ENCODE results near the gene INSC. TPM values are rescaled to one million over a fixed set of nuclear protein-coding genes. Genes with fewer than 3 reads are reported as not detected.

INSC gene
- total RNA-seq, 2 donors from 2014 or later = 0.87 to 2.0 TPM

DNA sequence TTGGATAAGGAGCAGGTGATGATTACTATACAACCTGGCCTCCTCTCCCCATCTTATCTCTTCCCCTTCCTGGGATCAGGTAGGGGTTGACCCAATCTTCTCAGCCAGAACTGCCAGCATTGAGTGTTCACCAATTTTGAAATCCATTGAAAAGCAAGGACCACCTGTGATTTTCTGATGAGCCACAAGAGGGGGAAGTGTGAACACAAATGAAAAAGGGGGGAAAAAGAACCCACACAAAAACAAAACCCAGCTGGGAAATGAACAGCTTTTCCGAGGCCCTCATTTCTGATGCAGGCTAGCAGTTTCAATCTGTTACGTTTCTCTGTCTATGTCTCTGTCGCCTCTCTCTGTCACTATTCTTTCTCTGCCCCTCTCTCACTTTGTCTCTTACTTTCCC lies 161.9 kb downstream of the INSC start:
- Histone ChIP-seq H3K36me3 (no peaks in the 10 kb centered on the region), H3K27me3 (replicated peaks; ENCODE audit: insufficient read depth) (no peaks in the 10 kb centered on the region), H3K27ac (no peak overlapping the region), H3K9me3 (no peaks in the 10 kb centered on the region), H3K4me3 (no peak overlapping the region), H3K4me1 (replicated peaks) (no peaks in the 10 kb centered on the region)
- no peak for DNase-seq (ENCODE audit: low spot score)
- 50% methylated on average over 3 of the region's 3 CpGs for WGBS
- intact Hi-C loops (cut with DNase I) = no loop called here
- TF ChIP-seq POLR2A (IDR thresholded peaks at IDR 0.05) (no peak), POLR2AphosphoS5 (IDR thresholded peaks at IDR 0.05) (no peak)
- TF ChIP-seq, protein P1, sequence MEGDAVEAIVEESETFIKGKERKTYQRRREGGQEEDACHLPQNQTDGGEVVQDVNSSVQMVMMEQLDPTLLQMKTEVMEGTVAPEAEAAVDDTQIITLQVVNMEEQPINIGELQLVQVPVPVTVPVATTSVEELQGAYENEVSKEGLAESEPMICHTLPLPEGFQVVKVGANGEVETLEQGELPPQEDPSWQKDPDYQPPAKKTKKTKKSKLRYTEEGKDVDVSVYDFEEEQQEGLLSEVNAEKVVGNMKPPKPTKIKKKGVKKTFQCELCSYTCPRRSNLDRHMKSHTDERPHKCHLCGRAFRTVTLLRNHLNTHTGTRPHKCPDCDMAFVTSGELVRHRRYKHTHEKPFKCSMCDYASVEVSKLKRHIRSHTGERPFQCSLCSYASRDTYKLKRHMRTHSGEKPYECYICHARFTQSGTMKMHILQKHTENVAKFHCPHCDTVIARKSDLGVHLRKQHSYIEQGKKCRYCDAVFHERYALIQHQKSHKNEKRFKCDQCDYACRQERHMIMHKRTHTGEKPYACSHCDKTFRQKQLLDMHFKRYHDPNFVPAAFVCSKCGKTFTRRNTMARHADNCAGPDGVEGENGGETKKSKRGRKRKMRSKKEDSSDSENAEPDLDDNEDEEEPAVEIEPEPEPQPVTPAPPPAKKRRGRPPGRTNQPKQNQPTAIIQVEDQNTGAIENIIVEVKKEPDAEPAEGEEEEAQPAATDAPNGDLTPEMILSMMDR (IDR thresholded peaks at IDR 0.05) = peak in 2 of 4 experiments; percentile 23 to 25

DNA sequence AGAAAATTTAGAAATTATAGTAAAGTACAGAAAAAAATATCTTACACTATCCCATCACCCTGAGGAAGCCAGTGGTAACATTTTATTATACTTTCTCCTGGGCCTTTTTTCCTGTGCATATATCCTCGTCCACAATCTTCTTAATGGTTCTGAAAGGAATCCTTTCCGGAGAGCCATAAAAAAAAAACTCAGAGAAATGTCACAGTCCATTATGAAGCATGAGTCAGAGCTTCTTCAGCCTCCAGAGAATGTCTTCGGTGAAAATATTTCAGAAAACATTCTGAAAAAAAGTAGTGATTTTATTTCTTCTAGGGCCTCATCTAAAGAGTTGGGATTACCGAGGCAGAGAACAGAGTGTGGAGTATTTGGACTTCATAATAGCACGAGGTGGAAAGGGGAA lies 163.4 kb downstream of the INSC start:
- no peak overlapping the region for H3K4me3 ChIP-seq
- 77% methylated on average over 5 of the region's 5 CpGs for WGBS
- intact Hi-C loops (cut with DNase I) = no loop called here
- H3K4me1 ChIP-seq (replicated peaks) = no peaks in the 10 kb centered on the region
- H3K36me3 ChIP-seq = no peaks in the 10 kb centered on the region
- no peaks in the 10 kb centered on the region for H3K9me3 ChIP-seq
- DNase-seq (ENCODE audit: low spot score) = no peak
- H3K27ac ChIP-seq = no peak overlapping the region
- TF ChIP-seq POLR2A (IDR thresholded peaks at IDR 0.05) = no peak
- no peak for TF ChIP-seq POLR2AphosphoS5 (IDR thresholded peaks at IDR 0.05)
- TF ChIP-seq, protein P1 (IDR thresholded peaks at IDR 0.05) = no peak
- H3K27me3 ChIP-seq (replicated peaks; ENCODE audit: insufficient read depth) = no peaks in the 10 kb centered on the region

GRCh38 chr11:15280393-15280792 lies 165.7 kb downstream of the INSC start:
- H3K9me3 ChIP-seq = no peaks in the 10 kb centered on the region
- no peaks in the 10 kb centered on the region for H3K36me3 ChIP-seq
- no peak overlapping the region for H3K4me3 ChIP-seq
- H3K4me1 ChIP-seq (replicated peaks) = no peaks in the 10 kb centered on the region
- no peaks in the 10 kb centered on the region for H3K27me3 ChIP-seq (replicated peaks; ENCODE audit: insufficient read depth)
- DNase-seq (ENCODE audit: low spot score) = no peak
- no peak overlapping the region for H3K27ac ChIP-seq
- intact Hi-C loops (cut with DNase I) = no loop called here
- TF ChIP-seq, protein P1 (IDR thresholded peaks at IDR 0.05) = no peak
- TF ChIP-seq POLR2AphosphoS5 (IDR thresholded peaks at IDR 0.05) = no peak
- no peak for TF ChIP-seq POLR2A (IDR thresholded peaks at IDR 0.05)

- H3K36me3 ChIP-seq = no peaks in the 10 kb centered on the region
- intact Hi-C loops (cut with DNase I) = no loop called here
- no peaks in the 10 kb centered on the region for H3K9me3 ChIP-seq
- TF ChIP-seq POLR2AphosphoS5 (IDR thresholded peaks at IDR 0.05) (no peak), POLR2A (IDR thresholded peaks at IDR 0.05) (no peak)
- TF ChIP-seq, protein P1 (IDR thresholded peaks at IDR 0.05) = no peak
- H3K4me3 ChIP-seq = no peak overlapping the region
- WGBS = 92% methylated on average over 2 of the region's 2 CpGs
- no peak for DNase-seq (ENCODE audit: low spot score)
- no peak overlapping the region for H3K27ac ChIP-seq
- no peaks in the 10 kb centered on the region for H3K27me3 ChIP-seq (replicated peaks; ENCODE audit: insufficient read depth)
- no peaks in the 10 kb centered on the region for H3K4me1 ChIP-seq (replicated peaks)
These were observed 168.0 kb downstream of the INSC start for GRCh38 chr11:15282754-15283153.

DNA sequence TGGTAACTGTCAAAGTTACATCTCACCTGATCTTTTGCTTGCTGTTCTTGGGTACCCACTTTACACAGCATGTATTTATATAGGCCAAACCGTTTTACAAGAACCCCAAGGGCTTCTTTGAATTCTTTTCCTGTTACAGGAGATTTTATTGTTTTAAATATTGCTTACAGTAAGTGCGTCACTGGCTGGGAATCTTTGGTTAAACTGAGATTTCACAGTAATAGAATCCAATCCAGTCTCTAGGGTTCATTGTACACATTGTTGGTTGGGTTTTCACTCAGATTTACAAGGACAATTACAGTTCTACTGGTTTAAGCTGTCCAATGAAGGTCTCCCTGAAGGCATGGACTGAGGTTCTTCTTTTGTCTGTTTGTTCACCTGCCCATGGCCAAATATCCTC lies 171.7 kb downstream of the INSC start:
- Histone ChIP-seq H3K36me3 (no peaks in the 10 kb centered on the region), H3K4me3 (no peak overlapping the region), H3K27me3 (replicated peaks; ENCODE audit: insufficient read depth) (no peaks in the 10 kb centered on the region), H3K9me3 (no peaks in the 10 kb centered on the region), H3K27ac (no peak overlapping the region), H3K4me1 (replicated peaks) (no peaks in the 10 kb centered on the region)
- 25% methylated on average over 2 of the region's 2 CpGs for WGBS
- intact Hi-C loops (cut with DNase I) = no loop called here
- no peak for TF ChIP-seq POLR2A (IDR thresholded peaks at IDR 0.05)
- no peak for TF ChIP-seq POLR2AphosphoS5 (IDR thresholded peaks at IDR 0.05)
- TF ChIP-seq, protein P1 (IDR thresholded peaks at IDR 0.05) = no peak
- DNase-seq (ENCODE audit: low spot score) = no peak

All from prostate gland (tissue), 2 donors.